Hepatocyte (in vitro differentiated cells): ENCODE measurements around the gene CTLA4. TPM values are rescaled to one million over a fixed set of nuclear protein-coding genes. Genes with fewer than 3 reads are reported as not detected.

Experiments
- polyA plus RNA-seq: library from polyadenylated mRNA; unstranded; fragments of >200 nt; fragmentation: Nextera tagmentation; extraction: Ambion mirVana; gene quantifications from 2 replicates; pipeline ENCODE4 v1.2.1, GENCODE V29; 2016
- total RNA-seq: library from RNA; depleted of rRNA; stranded (reverse); fragments of >200 nt; gene quantifications from 2 replicates; pipeline ENCODE4 v1.2.3, GENCODE V29; 2014

CTLA4 gene
- total and polyA plus RNA-seq, 2 experiments from 2014 or later: not detected

Other genes with a start within 250 kb of the CTLA4 start
- not detected in 2 replicates for gene CD28, start 161.1 kb upstream of the CTLA4 start, total RNA-seq
- not detected in 2 replicates for gene CD28, start 161.1 kb upstream of the CTLA4 start, polyA plus RNA-seq
- 0.08 and 0.10 TPM in 2 replicates for gene ICOS, start 69.0 kb downstream of the CTLA4 start, total RNA-seq
- not detected in 2 replicates for gene ICOS, start 69.0 kb downstream of the CTLA4 start, polyA plus RNA-seq